B cell (primary cell): ENCODE data around the gene EIF4A3. TPM values are rescaled to one million over a fixed set of nuclear protein-coding genes. Genes with fewer than 3 reads are reported as not detected.

Experiments used
- ATAC-seq: fragments of 200-7000 bp; cut with Tn5 transposase; one replicate; pipeline ENCODE4 v1.10.0; 2021; ENCODE audit warnings: low read depth, mild to moderate bottlenecking, moderate number of reproducible peaks, moderate library complexity
- CTCF ChIA-PET: fragments of 350-600 bp; sonication (Branson Sonifier 250); formaldehyde crosslinking; loops from one replicate; lab custom pipeline; 2021; ENCODE audit warnings: antibody characterized with exemption, inconsistent platforms; lab: Charles Lee
- POLR2A ChIA-PET: fragments of 350-600 bp; sonication (Branson Sonifier 250); formaldehyde crosslinking; loops from one replicate; lab custom pipeline; 2021; ENCODE audit warnings: antibody characterized with exemption; lab: Charles Lee
- DNase-seq: peaks from one replicate; pipeline ENCODE4 v3.0.0; 2013
- H2AFZ ChIP-seq: 2 replicates; pipeline ENCODE4 v1.6.1; 2012; ENCODE audit warnings: mild to moderate bottlenecking, low read depth, low read length; ENCODE audit not compliant: insufficient read depth, poor library complexity, severe bottlenecking
- H3K27ac ChIP-seq, 2 donors: 1 replicate in 1 of 2; 2 replicates in 1 of 2; pipeline ENCODE4 v1.5.1; 2012 to 2013; ENCODE audit warnings: low read length in 2 of 2, mild to moderate bottlenecking in 2 of 2, moderate library complexity in 1 of 2
- H3K27me3 ChIP-seq, 4 experiments: fragments of 200-600 bp in 1 of 4; sonication (generic) in 1 of 4; replicated peaks in 1 of 4; 1 replicate in 2 of 4; 2 replicates in 2 of 4; pipeline versions ENCODE4 v1.6.1 to v1.7.0; 2013 to 2016; ENCODE audit warnings: low read length in 3 of 4, mild to moderate bottlenecking in 2 of 4, mixed read lengths in 1 of 4, moderate library complexity in 1 of 4; ENCODE audit not compliant: insufficient read depth in 4 of 4, control insufficient read depth in 3 of 4; ENCODE audit errors: control extremely low read depth in 1 of 4
- H3K36me3 ChIP-seq, 2 experiments: replicated peaks in 1 of 2; 1 replicate in 1 of 2; 2 replicates in 1 of 2; pipeline versions ENCODE4 v1.6.1 to v1.7.1; 2013; ENCODE audit warnings: low read length in 1 of 2; ENCODE audit not compliant: insufficient read depth in 2 of 2, control insufficient read depth in 1 of 2; ENCODE audit errors: control extremely low read depth in 1 of 2, extremely low read depth in 1 of 2
- H3K4me1 ChIP-seq, 2 donors: fragments of 200-600 bp in 1 of 2; sonication (generic) in 1 of 2; 1 replicate in 1 of 2; 2 replicates in 1 of 2; pipeline versions ENCODE4 v1.5.1 to v1.6.1; 2013 to 2017; ENCODE audit warnings: low read length in 2 of 2; ENCODE audit not compliant: control insufficient read depth in 2 of 2, insufficient read depth in 2 of 2
- H3K4me2 ChIP-seq: replicated peaks from 2 replicates; pipeline ENCODE3; 2012; ENCODE audit warnings: mild to moderate bottlenecking, low read depth, low read length; ENCODE audit not compliant: poor library complexity, severe bottlenecking
- H3K4me3 ChIP-seq, 5 experiments: fragments of 200-600 bp in 1 of 5; sonication (generic) in 1 of 5; 1 replicate in 3 of 5; 2 replicates in 2 of 5; pipeline versions ENCODE4 v1.5.1 to v1.7.0; 2011 to 2016; ENCODE audit warnings: low read length in 4 of 5, mild to moderate bottlenecking in 4 of 5, low read depth in 2 of 5, control low read depth in 1 of 5, moderate library complexity in 1 of 5; ENCODE audit not compliant: insufficient read depth in 1 of 5; ENCODE audit errors: control extremely low read depth in 1 of 5, extremely low read depth in 1 of 5
- H3K79me2 ChIP-seq: fragments of 200-600 bp; sonication (generic); one replicate; pipeline ENCODE4 v1.6.0; 2016; ENCODE audit warnings: low read length; ENCODE audit not compliant: control insufficient read depth, insufficient read depth
- H3K9ac ChIP-seq: fragments of 200-600 bp; sonication (generic); 2 replicates; pipeline ENCODE4 v1.6.1; 2017; ENCODE audit warnings: mild to moderate bottlenecking, low read length, moderate library complexity
- H3K9me3 ChIP-seq, 3 donors: one replicate each; pipeline versions ENCODE4 v1.6.1 to v1.7.1; 2013; ENCODE audit warnings: low read length in 2 of 3; ENCODE audit not compliant: control insufficient read depth in 2 of 3, insufficient read depth in 1 of 3; ENCODE audit errors: control extremely low read depth in 1 of 3
- H4K20me1 ChIP-seq: 2 replicates; pipeline ENCODE4 v1.6.0; 2012; ENCODE audit warnings: mild to moderate bottlenecking, low read length; ENCODE audit not compliant: insufficient read depth, control insufficient read depth, poor library complexity, severe bottlenecking
- H3K27ac Mint-ChIP-seq: one replicate; pipeline ENCODE4 v1.8.0; 2021; ENCODE audit warnings: mixed read lengths
- H3K27me3 Mint-ChIP-seq: one replicate; pipeline ENCODE4 v1.8.0; 2021; ENCODE audit warnings: mixed read lengths
- H3K4me1 Mint-ChIP-seq: one replicate; pipeline ENCODE4 v1.8.0; 2021; ENCODE audit warnings: mixed read lengths
- H3K4me3 Mint-ChIP-seq: one replicate; pipeline ENCODE4 v1.8.0; 2021; ENCODE audit warnings: mixed read lengths
- H3K9me3 Mint-ChIP-seq: one replicate; pipeline ENCODE4 v1.8.0; 2022; ENCODE audit warnings: mixed read lengths; ENCODE audit not compliant: insufficient read depth
- CTCF ChIP-seq: fragments of 200-600 bp; IDR thresholded peaks from one replicate; pipeline ENCODE4 v1.8.0; 2022; ENCODE audit warnings: antibody characterized with exemption, mild to moderate bottlenecking
- EZH2 ChIP-seq: IDR thresholded peaks from 2 replicates; pipeline ENCODE4 v1.6.1; 2012; ENCODE audit warnings: borderline replicate concordance, low read depth, mild to moderate bottlenecking, moderate library complexity, low read length; ENCODE audit not compliant: insufficient read depth, poor library complexity, severe bottlenecking
- WGBS: methylation state at CpG from one replicate; pipeline ENCODE4 v1.1.5; 2013; ENCODE audit warnings: missing lambda C conversion rate; ENCODE audit not compliant: insufficient coverage; 5-methylcytosine and 5-hydroxymethylcytosine counted together
- intact Hi-C: fragments of 100-400 bp; cut with micrococcal nuclease; formaldehyde crosslinking; loops from one replicate; pipeline ENCODE4 v1.10.0; 2022
- polyA plus RNA-seq: library from polyadenylated mRNA; depleted of rRNA; stranded (reverse); fragments of >200 nt; gene quantifications from 2 replicates; pipeline ENCODE4 v1.2.3, GENCODE V29; 2012
- total RNA-seq, 2 donors: library from RNA; stranded (reverse); fragments of 120-200 nt in 1 of 2; gene quantifications; 1 replicate in 1 of 2; 2 replicates in 1 of 2; pipeline versions ENCODE4 v1.2.3 to v1.2.4, GENCODE V29; 2013 to 2022

EIF4A3 gene
- total and polyA plus RNA-seq, 2 donors (not counting 1 experiment from before 2014, with no cell fraction given) = 86.0 to 137 TPM

DNA sequence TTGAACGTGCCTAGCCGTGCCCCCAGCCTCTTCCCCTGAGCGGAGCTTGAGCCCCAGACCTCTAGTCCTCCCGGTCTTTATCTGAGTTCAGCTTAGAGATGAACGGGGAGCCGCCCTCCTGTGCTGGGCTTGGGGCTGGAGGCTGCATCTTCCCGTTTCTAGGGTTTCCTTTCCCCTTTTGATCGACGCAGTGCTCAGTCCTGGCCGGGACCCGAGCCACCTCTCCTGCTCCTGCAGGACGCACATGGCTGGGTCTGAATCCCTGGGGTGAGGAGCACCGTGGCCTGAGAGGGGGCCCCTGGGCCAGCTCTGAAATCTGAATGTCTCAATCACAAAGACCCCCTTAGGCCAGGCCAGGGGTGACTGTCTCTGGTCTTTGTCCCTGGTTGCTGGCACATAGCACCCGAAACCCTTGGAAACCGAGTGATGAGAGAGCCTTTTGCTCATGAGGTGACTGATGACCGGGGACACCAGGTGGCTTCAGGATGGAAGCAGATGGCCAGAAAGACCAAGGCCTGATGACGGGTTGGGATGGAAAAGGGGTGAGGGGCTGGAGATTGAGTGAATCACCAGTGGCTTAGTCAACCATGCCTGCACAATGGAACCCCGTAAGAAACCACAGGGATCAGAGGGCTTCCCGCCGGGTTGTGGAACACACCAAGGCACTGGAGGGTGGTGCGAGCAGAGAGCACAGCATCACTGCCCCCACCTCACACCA is 44.8 kb downstream of the EIF4A3 start:
- Histone ChIP-seq H4K20me1 (no peaks in the 10 kb centered on the region), H3K79me2 (no peaks in the 10 kb centered on the region), H3K27me3 (peaks cover 0 to 3% (median 0%) of the 10 kb centered on the region in 4 experiments), H3K36me3 (no peaks in the 10 kb centered on the region), H3K4me2 (peak overlapping the region; percentile 95), H3K9ac (peak overlapping the region; percentile 88), H3K4me3 (peak overlapping the region; percentile 56 to 88 (median 84)), H3K4me1 (peaks cover 14 to 22% of the 10 kb centered on the region in 2 donors), H3K9me3 (no peaks in the 10 kb centered on the region), H2AFZ (peak overlapping the region; percentile 94), H3K27ac (peak overlapping the region; percentile 65 to 81)
- peaks cover 24% of the 10 kb centered on the region for H3K4me1 Mint-ChIP-seq
- no peaks in the 10 kb centered on the region for H3K9me3 Mint-ChIP-seq
- no peaks in the 10 kb centered on the region for H3K27me3 Mint-ChIP-seq
- ChIA-PET POLR2A (interaction anchor here (0.6 to 1.5 kb wide), 5 partner anchors 19 to 1915 kb away, joined by 3 to 6 read pairs (median 4); no protein-coding TSS in a partner anchor), CTCF (interaction anchor here (0.6 to 1.5 kb wide), 17 partner anchors 8 to 169 kb away, joined by 3 to 13 read pairs (median 5); no protein-coding TSS in a partner anchor)
- peak overlapping the region; percentile 91 for H3K27ac Mint-ChIP-seq
- ATAC-seq (peak; percentile 9), DNase-seq (no peak)
- peak overlapping the region; percentile 90 for H3K4me3 Mint-ChIP-seq
- 31% methylated on average over 18 of the region's 21 CpGs for WGBS
- intact Hi-C loops = loop anchor here (1.0 to 5.0 kb wide), 3 partner anchors 45 to 161 kb away; partner anchors contain the start of gene EIF4A3
- TF ChIP-seq EZH2 = no peak
- no peak for TF ChIP-seq CTCF
